Endothelial cell of umbilical vein (primary cell): ENCODE results near the gene PTTG1. TPM values are rescaled to one million over a fixed set of nuclear protein-coding genes. Genes with fewer than 3 reads are reported as not detected.
"Not testable (repeated sequence)": the region's sequence is repeated elsewhere in the genome, so short reads cannot be mapped to it uniquely, and the experiment has no call there.

ENCODE experiments used
- BruUV-seq: library from RNA; stranded (reverse); fragments of 400-500 nt; replicated peaks from 2 replicates; lab custom pipeline; 2021; lab: Mats Ljungman, UMichigan
- CTCF ChIA-PET: fragments of 300-600, 350-600 bp; sonication (Branson Sonifier 250); formaldehyde crosslinking; loops from one replicate; lab custom pipeline; 2021; ENCODE audit warnings: antibody characterized with exemption, inconsistent platforms; lab: Charles Lee
- POLR2A ChIA-PET: fragments of 300-600, 350-600 bp; sonication (Branson Sonifier 250); formaldehyde crosslinking; loops from one replicate; lab custom pipeline; 2021; ENCODE audit warnings: antibody characterized with exemption, inconsistent platforms; lab: Charles Lee
- DNase-seq: peaks from one replicate; pipeline ENCODE4 v3.0.0-alpha.2; 2011; ENCODE audit warnings: low read depth, low spot score
- FAIRE-seq: peaks from 2 replicates; lab custom pipeline; 2011; peaks lifted over from hg19 to GRCh38; lab: Jason Lieb, UNC
- H2AFZ ChIP-seq: 2 replicates; pipeline ENCODE4 v1.6.0; 2012; ENCODE audit warnings: low read depth, low read length, control low read depth, inconsistent platforms
- H3K27ac ChIP-seq: 2 replicates; pipeline ENCODE4 v1.5.1; 2011; ENCODE audit warnings: low read depth, mild to moderate bottlenecking, control low read depth, low read length, moderate library complexity; ENCODE audit not compliant: insufficient read depth
- H3K27me3 ChIP-seq, 2 experiments: 2 replicates each; pipeline versions ENCODE4 v1.6.0 to v1.6.1; 2011; ENCODE audit warnings: low read length in 2 of 2, mixed read lengths in 1 of 2; ENCODE audit not compliant: control insufficient read depth in 2 of 2, insufficient read depth in 2 of 2
- H3K36me3 ChIP-seq, 2 experiments: 2 replicates in 1 of 2; 3 replicates in 1 of 2; pipeline ENCODE4 v1.5.1; 2011; ENCODE audit warnings: low read length in 2 of 2, mild to moderate bottlenecking in 1 of 2, moderate library complexity in 1 of 2; ENCODE audit not compliant: control insufficient read depth in 2 of 2, insufficient read depth in 2 of 2; ENCODE audit errors: extremely low read depth in 1 of 2
- H3K4me1 ChIP-seq: 3 replicates; pipeline ENCODE4 v1.5.1; 2011; ENCODE audit warnings: mild to moderate bottlenecking, low read length; ENCODE audit not compliant: control insufficient read depth, insufficient read depth; ENCODE audit errors: extremely low read depth
- H3K4me2 ChIP-seq: 2 replicates; pipeline ENCODE4 v1.6.1; 2011; ENCODE audit warnings: low read length, control low read depth, mixed read lengths; ENCODE audit not compliant: insufficient read depth
- H3K4me3 ChIP-seq, 3 experiments: fragments of 200-600 bp in 1 of 3; sonication (generic), shearing (Covaris generic) in 1 of 3; replicated peaks in 1 of 3; 2 replicates each; pipeline ENCODE4 v1.5.1; 2011 to 2016; ENCODE audit warnings: control low read depth in 3 of 3, low read length in 3 of 3, mild to moderate bottlenecking in 2 of 3, inconsistent platforms in 1 of 3, low read depth in 1 of 3, moderate library complexity in 1 of 3; ENCODE audit not compliant: insufficient read depth in 1 of 3
- H3K79me2 ChIP-seq: 2 replicates; pipeline ENCODE4 v1.6.0; 2012; ENCODE audit warnings: low read length, inconsistent platforms; ENCODE audit not compliant: control insufficient read depth, insufficient read depth
- H3K9ac ChIP-seq: replicated peaks from 2 replicates; pipeline ENCODE3; 2011; ENCODE audit warnings: low read length, control low read depth; ENCODE audit not compliant: insufficient read depth; ENCODE audit errors: extremely low read depth
- H3K9me1 ChIP-seq: replicated peaks from 3 replicates; pipeline ENCODE4 v1.6.0; 2011; ENCODE audit warnings: mild to moderate bottlenecking, low read length; ENCODE audit not compliant: control insufficient read depth, insufficient read depth; ENCODE audit errors: extremely low read depth
- H3K9me3 ChIP-seq: replicated peaks from 2 replicates; pipeline ENCODE4 v1.5.1; 2012; ENCODE audit warnings: low read length, inconsistent platforms; ENCODE audit not compliant: control insufficient read depth, insufficient read depth
- H4K20me1 ChIP-seq: replicated peaks from 2 replicates; pipeline ENCODE3; 2011; ENCODE audit warnings: mild to moderate bottlenecking, low read length; ENCODE audit not compliant: control insufficient read depth, insufficient read depth; ENCODE audit errors: extremely low read depth
- CTCF ChIP-seq, 2 donors: IDR thresholded peaks; 1 replicate in 1 of 2; 2 replicates in 1 of 2; pipeline ENCODE4 v1.5.1; 2011; ENCODE audit warnings: low read length in 2 of 2, mild to moderate bottlenecking in 2 of 2, moderate library complexity in 2 of 2, control low read depth in 1 of 2, inconsistent platforms in 1 of 2, low read depth in 1 of 2; ENCODE audit not compliant: insufficient read depth in 1 of 2; ENCODE audit errors: extremely low read depth in 1 of 2
- EZH2 ChIP-seq: IDR thresholded peaks from 2 replicates; pipeline ENCODE4 v1.6.1; 2012; ENCODE audit warnings: borderline replicate concordance, low read depth, mild to moderate bottlenecking, moderate library complexity, low read length, inconsistent platforms; ENCODE audit not compliant: severe bottlenecking
- FOS ChIP-seq: IDR thresholded peaks from 2 replicates; pipeline ENCODE4 v1.6.1; 2011; ENCODE audit warnings: mild to moderate bottlenecking, low read length, moderate library complexity, borderline replicate concordance; ENCODE audit not compliant: insufficient read depth
- GATA2 ChIP-seq: IDR thresholded peaks from 2 replicates; pipeline ENCODE4 v1.7.0; 2011; ENCODE audit warnings: low read depth, mild to moderate bottlenecking, moderate library complexity, mixed read lengths, low read length; ENCODE audit not compliant: insufficient read length, insufficient read depth
- MAX ChIP-seq: IDR thresholded peaks from 2 replicates; pipeline ENCODE4 v1.6.1; 2011; ENCODE audit not compliant: insufficient read depth, insufficient read length
- MYC ChIP-seq: IDR thresholded peaks from one replicate; pipeline ENCODE4 v1.6.1; 2011; ENCODE audit warnings: mild to moderate bottlenecking, low read depth, low read length
- POLR2A ChIP-seq: IDR thresholded peaks from 2 replicates; pipeline ENCODE4 v1.6.1; 2012; ENCODE audit warnings: low read depth, mild to moderate bottlenecking, control low read depth, low read length
- POLR2AphosphoS5 ChIP-seq: IDR thresholded peaks from 2 replicates; pipeline ENCODE4 v1.6.1; 2012; ENCODE audit warnings: low read depth, mild to moderate bottlenecking, control low read depth, low read length, moderate library complexity; ENCODE audit not compliant: insufficient read depth
- dilution Hi-C: fragments of 300-500 bp; cut with MboI; formaldehyde crosslinking; loops from one replicate; pipeline ENCODE4 v1.15.0; 2019; ENCODE audit warnings: low sequenced_read_pairs; ENCODE audit not compliant: extremely low pct_ligation_motif_present
- intact Hi-C: fragments of 100-400 bp; cut with micrococcal nuclease; formaldehyde crosslinking; loops from one replicate; pipeline ENCODE4 v1.10.0; 2022
- polyA plus RNA-seq, 4 experiments: library from polyadenylated mRNA; depleted of rRNA in 3 of 4; stranded (reverse) in 3 of 4; unstranded in 1 of 4; fragments of >200 nt; gene quantifications; 2 replicates each; pipeline versions ENCODE4 v1.2.1 to v1.2.3, GENCODE V29; 2011 to 2012; ENCODE audit warnings: missing spikeins in 1 of 4
- total RNA-seq: library from RNA; stranded (reverse); gene quantifications from 2 replicates; pipeline ENCODE4 v1.2.3, GENCODE V29; 2021

Gene PTTG1
- total and polyA plus RNA-seq, 2 donors (not counting 3 experiments of a cell fraction or from before 2014, with no cell fraction given): 140 to 157 TPM

- Histone ChIP-seq H3K9me3 (no peaks in the 10 kb centered on the region), H3K4me2 (no peak overlapping the region), H3K9ac (no peak overlapping the region), H3K4me3 (no peak overlapping the region), H3K27ac (no peak overlapping the region), H3K36me3 (no peaks in the 10 kb centered on the region), H3K9me1 (no peaks in the 10 kb centered on the region), H2AFZ (no peak overlapping the region), H4K20me1 (no peaks in the 10 kb centered on the region), H3K79me2 (no peaks in the 10 kb centered on the region), H3K4me1 (peaks cover 10% of the 10 kb centered on the region), H3K27me3 (peaks cover 0 to 6% of the 10 kb centered on the region in 2 experiments)
- dilution Hi-C loops: no loop called here
- no peak for TF ChIP-seq FOS
- no peak for TF ChIP-seq POLR2A
- no peak for TF ChIP-seq POLR2AphosphoS5
- no peak for TF ChIP-seq MYC
- TF ChIP-seq MAX: no peak
- TF ChIP-seq EZH2: no peak
- no peak for TF ChIP-seq GATA2
- TF ChIP-seq CTCF (IDR thresholded peaks at IDR 0.05; ENCODE audit: extremely low read depth in 1 of 2, insufficient read depth in 1 of 2, low read depth in 1 of 2, low read length in 2 of 2): no peak
- CTCF ChIA-PET: interaction anchor here (0.5 kb wide), 1 partner anchor 16 kb away, joined by 3 read pairs; no protein-coding TSS in a partner anchor
- POLR2A ChIA-PET: no interaction called here
- DNase-seq: no peak
- FAIRE-seq: no peak
- intact Hi-C loops: loop anchor here (5.0 kb wide), 1 partner anchor 196 kb away; no protein-coding TSS in a partner anchor
- BruUV-seq: no TSS peak
Observed at GRCh38 chr5:160436017-160436416, 14.4 kb downstream of the PTTG1 start.

GRCh38 chr5:160436661-160437060 is 15.0 kb downstream of the PTTG1 start:
- H3K79me2 ChIP-seq, H3K36me3 ChIP-seq, POLR2A ChIA-PET, H3K4me1 ChIP-seq, FAIRE-seq, BruUV-seq, H3K4me3 ChIP-seq, H2AFZ ChIP-seq, H3K27me3 ChIP-seq, H3K4me2 ChIP-seq, H4K20me1 ChIP-seq, H3K9me3 ChIP-seq, H3K9me1 ChIP-seq, H3K27ac ChIP-seq, dilution Hi-C loops, H3K9ac ChIP-seq, DNase-seq: not testable (repeated sequence)
- CTCF ChIA-PET: interaction anchor here (0.5 to 0.8 kb wide), 2 partner anchors 17 to 24 kb away, joined by 3 read pairs; no protein-coding TSS in a partner anchor
- intact Hi-C loops: loop anchor here (5.0 kb wide), 1 partner anchor 196 kb away; no protein-coding TSS in a partner anchor
